ENCODE measurements around the gene MGARP.

GRCh38 chr4:139324620-139325019, 44.6 kb upstream of the MGARP start:
- TF ChIP-seq, protein P1, sequence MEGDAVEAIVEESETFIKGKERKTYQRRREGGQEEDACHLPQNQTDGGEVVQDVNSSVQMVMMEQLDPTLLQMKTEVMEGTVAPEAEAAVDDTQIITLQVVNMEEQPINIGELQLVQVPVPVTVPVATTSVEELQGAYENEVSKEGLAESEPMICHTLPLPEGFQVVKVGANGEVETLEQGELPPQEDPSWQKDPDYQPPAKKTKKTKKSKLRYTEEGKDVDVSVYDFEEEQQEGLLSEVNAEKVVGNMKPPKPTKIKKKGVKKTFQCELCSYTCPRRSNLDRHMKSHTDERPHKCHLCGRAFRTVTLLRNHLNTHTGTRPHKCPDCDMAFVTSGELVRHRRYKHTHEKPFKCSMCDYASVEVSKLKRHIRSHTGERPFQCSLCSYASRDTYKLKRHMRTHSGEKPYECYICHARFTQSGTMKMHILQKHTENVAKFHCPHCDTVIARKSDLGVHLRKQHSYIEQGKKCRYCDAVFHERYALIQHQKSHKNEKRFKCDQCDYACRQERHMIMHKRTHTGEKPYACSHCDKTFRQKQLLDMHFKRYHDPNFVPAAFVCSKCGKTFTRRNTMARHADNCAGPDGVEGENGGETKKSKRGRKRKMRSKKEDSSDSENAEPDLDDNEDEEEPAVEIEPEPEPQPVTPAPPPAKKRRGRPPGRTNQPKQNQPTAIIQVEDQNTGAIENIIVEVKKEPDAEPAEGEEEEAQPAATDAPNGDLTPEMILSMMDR (IDR thresholded peaks at IDR 0.05 in 4 of 5, conservative IDR thresholded peaks at IDR 0.05 in 1 of 5): no peak
- no peak for TF ChIP-seq POLR2A (IDR thresholded peaks at IDR 0.05)
